ENCODE measurements around the gene PPP1CA. TPM values are rescaled to one million over a fixed set of nuclear protein-coding genes. Genes with fewer than 3 reads are reported as not detected.
A peak's percentile ranks its signal among the peaks of the same experiment; 100 is the strongest.

Gene PPP1CA
- total RNA-seq, 1 donor from 2014 or later, result 159 TPM

DNA sequence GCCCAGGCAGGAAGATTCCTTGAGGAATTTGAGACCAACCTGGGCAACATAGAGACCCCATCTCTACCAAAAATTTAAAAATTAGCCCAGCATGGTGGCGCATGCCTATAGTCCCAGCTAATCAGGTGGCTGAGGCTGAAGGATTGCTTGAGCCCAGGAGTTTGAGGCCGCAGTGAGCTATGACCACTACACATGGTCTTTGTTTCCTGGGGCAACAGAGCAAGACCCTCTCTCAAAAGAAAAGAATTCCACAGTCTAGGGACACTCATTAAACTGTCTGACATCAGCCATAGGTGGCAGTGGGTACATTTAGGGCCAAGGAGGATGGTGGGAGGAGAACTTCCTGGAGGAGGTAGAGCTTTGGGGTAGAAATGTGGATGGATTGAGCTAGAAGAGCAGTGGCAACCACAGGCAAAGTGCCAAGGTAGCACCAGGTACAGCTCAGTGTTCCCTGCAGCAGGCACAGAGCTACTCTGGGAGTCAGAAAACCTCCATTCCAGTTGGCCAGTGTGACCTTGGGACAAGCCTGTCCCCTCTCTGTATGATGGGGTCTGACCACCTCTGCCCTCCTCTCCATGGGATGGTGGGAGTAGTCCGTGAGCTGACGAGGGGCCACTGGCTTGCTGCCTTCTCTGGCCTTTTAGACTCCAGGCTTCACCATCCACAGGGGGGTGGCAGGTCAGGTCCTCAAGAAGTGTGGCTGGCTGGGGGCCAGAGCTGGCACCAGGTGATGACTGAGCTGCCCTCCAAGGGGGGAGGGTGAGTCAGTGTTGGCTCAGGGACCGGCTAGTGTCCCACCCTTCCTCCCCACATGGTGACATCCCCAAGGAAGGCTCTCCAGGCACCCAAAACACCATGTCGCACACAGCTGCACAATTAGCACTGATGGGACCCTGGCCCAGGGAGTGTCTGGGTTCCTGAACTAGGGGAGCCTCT, 24.5 kb downstream of the PPP1CA start:
- Mint-ChIP-seq H3K27me3 (ENCODE audit: low read depth, unreplicated experiment) (peaks cover 6% of the 10 kb centered on the region), H3K9me3 (ENCODE audit: unreplicated experiment) (no peaks in the 10 kb centered on the region), H3K4me1 (ENCODE audit: low read depth, unreplicated experiment) (peaks cover 15% of the 10 kb centered on the region), H3K4me3 (ENCODE audit: unreplicated experiment) (peak overlapping the region; percentile 45), H3K36me3 (ENCODE audit: low read depth, unreplicated experiment) (no peaks in the 10 kb centered on the region), H3K27ac (ENCODE audit: unreplicated experiment) (no peak overlapping the region)
- H3K79me2 ChIP-seq (ENCODE audit: insufficient read depth, low read length), result peaks cover 8% of the 10 kb centered on the region
- no peak overlapping the region for H3K4me3 ChIP-seq (ENCODE audit: insufficient read depth, low read depth, low read length)
- no peak overlapping the region for H2AFZ ChIP-seq (ENCODE audit: low read depth, low read length)
- no peak for TF ChIP-seq CTCF (IDR thresholded peaks at IDR 0.05; ENCODE audit: insufficient read depth, low read depth, low read length)
- no peak for TF ChIP-seq EZH2 (IDR thresholded peaks at IDR 0.05; ENCODE audit: insufficient read depth, low read length)
- no peaks in the 10 kb centered on the region for H3K36me3 ChIP-seq (ENCODE audit: insufficient read depth, low read length)
- no peaks in the 10 kb centered on the region for H3K27me3 ChIP-seq (ENCODE audit: insufficient read depth, low read length)
- H3K27ac ChIP-seq (ENCODE audit: low read depth, low read length), result no peak overlapping the region
- FAIRE-seq (no peak), DNase-seq (ENCODE audit: low read depth) (no peak)
- peaks cover 1% of the 10 kb centered on the region for H4K20me1 ChIP-seq (ENCODE audit: insufficient read depth, low read length)
- H3K9ac ChIP-seq (ENCODE audit: low read length), result no peak overlapping the region
- H3K4me2 ChIP-seq (ENCODE audit: low read length), result no peak overlapping the region
- H3K4me1 ChIP-seq (ENCODE audit: insufficient read depth, low read length), result peaks cover 36% of the 10 kb centered on the region
- no peaks in the 10 kb centered on the region for H3K9me3 ChIP-seq (ENCODE audit: insufficient read depth, low read depth, low read length)

- Mint-ChIP-seq H3K4me1 (ENCODE audit: low read depth, unreplicated experiment) (peaks cover 22% of the 10 kb centered on the region), H3K9me3 (ENCODE audit: unreplicated experiment) (no peaks in the 10 kb centered on the region), H3K27me3 (ENCODE audit: low read depth, unreplicated experiment) (peaks cover 6% of the 10 kb centered on the region), H3K4me3 (ENCODE audit: unreplicated experiment) (peak overlapping the region; percentile 20), H3K36me3 (ENCODE audit: low read depth, unreplicated experiment) (no peaks in the 10 kb centered on the region), H3K27ac (ENCODE audit: unreplicated experiment) (peak overlapping the region; percentile 62)
- peaks cover 17% of the 10 kb centered on the region for H3K79me2 ChIP-seq (ENCODE audit: insufficient read depth, low read length)
- DNase-seq (ENCODE audit: low read depth) (no peak), FAIRE-seq (no peak)
- peak overlapping the region; percentile 53 for H3K9ac ChIP-seq (ENCODE audit: low read length)
- no peak overlapping the region for H3K27ac ChIP-seq (ENCODE audit: low read depth, low read length)
- H3K9me3 ChIP-seq (ENCODE audit: insufficient read depth, low read depth, low read length), result no peaks in the 10 kb centered on the region
- peak overlapping the region; percentile 53 for H3K4me2 ChIP-seq (ENCODE audit: low read length)
- TF ChIP-seq EZH2 (IDR thresholded peaks at IDR 0.05; ENCODE audit: insufficient read depth, low read length) (no peak), CTCF (IDR thresholded peaks at IDR 0.05; ENCODE audit: insufficient read depth, low read depth, low read length) (no peak)
- H3K27me3 ChIP-seq (ENCODE audit: insufficient read depth, low read length), result no peaks in the 10 kb centered on the region
- H3K36me3 ChIP-seq (ENCODE audit: insufficient read depth, low read length), result no peaks in the 10 kb centered on the region
- peaks cover 45% of the 10 kb centered on the region for H3K4me1 ChIP-seq (ENCODE audit: insufficient read depth, low read length)
- H4K20me1 ChIP-seq (ENCODE audit: insufficient read depth, low read length), result peaks cover 10% of the 10 kb centered on the region
- no peak overlapping the region for H2AFZ ChIP-seq (ENCODE audit: low read depth, low read length)
- H3K4me3 ChIP-seq (ENCODE audit: insufficient read depth, low read depth, low read length), result no peak overlapping the region
These were observed 25.4 kb downstream of the PPP1CA start for GRCh38 chr11:67376063-67376820.
